Measurements from ENCODE around the gene SLAIN2. TPM values are rescaled to one million over a fixed set of nuclear protein-coding genes. Genes with fewer than 3 reads are reported as not detected.

Gene SLAIN2
- total RNA-seq, 1 donor from 2014 or later: 91.6 TPM

- Histone ChIP-seq H3K4me3 (no peak overlapping the region), H3K36me3 (no peaks in the 10 kb centered on the region), H3K9me3 (no peaks in the 10 kb centered on the region), H3K4me1 (no peaks in the 10 kb centered on the region), H3K27ac (no peak overlapping the region), H3K27me3 (ENCODE audit: low read depth) (no peaks in the 10 kb centered on the region)
- ATAC-seq: no peak
- TF ChIP-seq CTCF (IDR thresholded peaks at IDR 0.05): no peak
- no peak for DNase-seq
- intact Hi-C loops (cut with DNase I): no loop called here
Observed at GRCh38 chr4:48467891-48468290, 126.6 kb downstream of the SLAIN2 start.

- DNase-seq: no peak
- Histone ChIP-seq H3K36me3 (no peaks in the 10 kb centered on the region), H3K4me3 (no peak overlapping the region), H3K27ac (no peak overlapping the region), H3K9me3 (no peaks in the 10 kb centered on the region), H3K27me3 (ENCODE audit: low read depth) (no peaks in the 10 kb centered on the region), H3K4me1 (no peaks in the 10 kb centered on the region)
- ATAC-seq: no peak
- TF ChIP-seq CTCF (IDR thresholded peaks at IDR 0.05): no peak
- intact Hi-C loops (cut with DNase I): no loop called here
Observed at GRCh38 chr4:48470137-48470536, 128.8 kb downstream of the SLAIN2 start.

- no peak for DNase-seq
- no peak overlapping the region for H3K4me3 ChIP-seq
- no peaks in the 10 kb centered on the region for H3K36me3 ChIP-seq
- no peak for TF ChIP-seq CTCF (IDR thresholded peaks at IDR 0.05)
- intact Hi-C loops (cut with DNase I): no loop called here
- H3K4me1 ChIP-seq: no peaks in the 10 kb centered on the region
- no peaks in the 10 kb centered on the region for H3K9me3 ChIP-seq
- no peak overlapping the region for H3K27ac ChIP-seq
- no peaks in the 10 kb centered on the region for H3K27me3 ChIP-seq (ENCODE audit: low read depth)
- no peak for ATAC-seq
Observed at GRCh38 chr4:48470570-48470969, 129.2 kb downstream of the SLAIN2 start.

- no peaks in the 10 kb centered on the region for H3K4me1 ChIP-seq
- no peak for TF ChIP-seq CTCF (IDR thresholded peaks at IDR 0.05)
- intact Hi-C loops (cut with DNase I): no loop called here
- ATAC-seq: no peak
- no peak overlapping the region for H3K4me3 ChIP-seq
- H3K27ac ChIP-seq: no peak overlapping the region
- no peak for DNase-seq
- H3K36me3 ChIP-seq: no peaks in the 10 kb centered on the region
- no peaks in the 10 kb centered on the region for H3K9me3 ChIP-seq
- H3K27me3 ChIP-seq (ENCODE audit: low read depth): no peaks in the 10 kb centered on the region
Observed at GRCh38 chr4:48472794-48473193, 131.5 kb downstream of the SLAIN2 start.

GRCh38 chr4:48475770-48476169, 134.4 kb downstream of the SLAIN2 start:
- no peak for TF ChIP-seq CTCF (IDR thresholded peaks at IDR 0.05)
- Histone ChIP-seq H3K27ac (no peak overlapping the region), H3K27me3 (ENCODE audit: low read depth) (peaks cover 3% of the 10 kb centered on the region), H3K36me3 (no peaks in the 10 kb centered on the region), H3K9me3 (no peaks in the 10 kb centered on the region), H3K4me3 (no peak overlapping the region), H3K4me1 (no peaks in the 10 kb centered on the region)
- intact Hi-C loops (cut with DNase I): no loop called here
- ATAC-seq (no peak), DNase-seq (no peak)

Other genes with a start within 250 kb of the SLAIN2 start
- gene TXK, start 207.3 kb upstream of the SLAIN2 start, total RNA-seq: 7.5 TPM
- gene TEC, start 71.7 kb upstream of the SLAIN2 start, total RNA-seq: 7.4 TPM
- gene SLC10A4, start 141.8 kb downstream of the SLAIN2 start, total RNA-seq: 1.6 TPM
- not detected for gene ZAR1, start 148.7 kb downstream of the SLAIN2 start, total RNA-seq